Measurements from ENCODE around the gene BANK1. TPM values are rescaled to one million over a fixed set of nuclear protein-coding genes. Genes with fewer than 3 reads are reported as not detected.

BANK1 gene
- total and polyA plus RNA-seq, 2 donors (not counting 1 experiment from before 2014, with no cell fraction given), result 353 to 354 TPM

DNA sequence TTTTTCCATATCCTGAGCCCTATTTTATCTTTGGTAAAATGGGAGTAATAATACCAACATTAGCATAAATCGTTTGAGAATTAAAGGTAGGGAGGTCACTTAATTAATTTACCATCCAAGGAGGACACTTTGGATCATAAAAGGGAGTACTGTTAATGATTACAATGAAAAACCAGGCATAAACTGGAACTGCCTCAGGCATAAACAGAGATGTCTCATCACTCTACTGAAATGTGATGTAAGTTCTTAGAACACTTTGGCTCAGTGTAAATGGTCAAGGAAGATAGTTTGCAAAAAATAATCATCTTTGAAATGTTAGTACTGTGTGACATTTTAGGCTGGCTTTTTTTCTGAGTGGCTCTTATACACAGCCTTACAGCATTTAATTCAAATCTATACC lies 286.1 kb downstream of the BANK1 start:
- intact Hi-C loops (cut with micrococcal nuclease), result no loop called here
- TF ChIP-seq EZH2 (IDR thresholded peaks at IDR 0.05; ENCODE audit: borderline replicate concordance, insufficient read depth, low read depth, low read length, poor library complexity, severe bottlenecking), result no peak
- TF ChIP-seq, protein P1, sequence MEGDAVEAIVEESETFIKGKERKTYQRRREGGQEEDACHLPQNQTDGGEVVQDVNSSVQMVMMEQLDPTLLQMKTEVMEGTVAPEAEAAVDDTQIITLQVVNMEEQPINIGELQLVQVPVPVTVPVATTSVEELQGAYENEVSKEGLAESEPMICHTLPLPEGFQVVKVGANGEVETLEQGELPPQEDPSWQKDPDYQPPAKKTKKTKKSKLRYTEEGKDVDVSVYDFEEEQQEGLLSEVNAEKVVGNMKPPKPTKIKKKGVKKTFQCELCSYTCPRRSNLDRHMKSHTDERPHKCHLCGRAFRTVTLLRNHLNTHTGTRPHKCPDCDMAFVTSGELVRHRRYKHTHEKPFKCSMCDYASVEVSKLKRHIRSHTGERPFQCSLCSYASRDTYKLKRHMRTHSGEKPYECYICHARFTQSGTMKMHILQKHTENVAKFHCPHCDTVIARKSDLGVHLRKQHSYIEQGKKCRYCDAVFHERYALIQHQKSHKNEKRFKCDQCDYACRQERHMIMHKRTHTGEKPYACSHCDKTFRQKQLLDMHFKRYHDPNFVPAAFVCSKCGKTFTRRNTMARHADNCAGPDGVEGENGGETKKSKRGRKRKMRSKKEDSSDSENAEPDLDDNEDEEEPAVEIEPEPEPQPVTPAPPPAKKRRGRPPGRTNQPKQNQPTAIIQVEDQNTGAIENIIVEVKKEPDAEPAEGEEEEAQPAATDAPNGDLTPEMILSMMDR (IDR thresholded peaks at IDR 0.05), result no peak
- H3K79me2 ChIP-seq (ENCODE audit: control insufficient read depth, insufficient read depth, low read length), result no peaks in the 10 kb centered on the region
- H3K36me3 ChIP-seq (replicated peaks in 1 of 2; ENCODE audit: control extremely low read depth in 1 of 2, control insufficient read depth in 1 of 2, extremely low read depth in 1 of 2, insufficient read depth in 2 of 2, low read length in 1 of 2), result peaks cover 15 to 51% of the 10 kb centered on the region in 2 experiments
- peaks cover 3% of the 10 kb centered on the region for H3K9me3 Mint-ChIP-seq (ENCODE audit: insufficient read depth)
- ChIA-PET POLR2A (no interaction called here), CTCF (no interaction called here)
- no peaks in the 10 kb centered on the region for H3K4me1 ChIP-seq (ENCODE audit: control insufficient read depth in 2 of 2, insufficient read depth in 2 of 2, low read length in 2 of 2)
- no peak overlapping the region for H3K9ac ChIP-seq (ENCODE audit: low read length)
- no peak overlapping the region for H2AFZ ChIP-seq (ENCODE audit: insufficient read depth, low read depth, low read length, poor library complexity, severe bottlenecking)
- peaks cover 1% of the 10 kb centered on the region for H3K4me1 Mint-ChIP-seq
- DNase-seq (no peak), ATAC-seq (ENCODE audit: low read depth) (no peak)
- H3K27ac ChIP-seq (ENCODE audit: low read length in 2 of 2), result no peak overlapping the region
- H3K4me2 ChIP-seq (replicated peaks; ENCODE audit: low read depth, low read length, poor library complexity, severe bottlenecking), result no peak overlapping the region
- no peaks in the 10 kb centered on the region for H3K27me3 Mint-ChIP-seq
- H4K20me1 ChIP-seq (ENCODE audit: control insufficient read depth, insufficient read depth, low read length, poor library complexity, severe bottlenecking), result peaks cover 5% of the 10 kb centered on the region
- H3K27ac Mint-ChIP-seq, result peak overlapping the region; percentile 18
- H3K4me3 ChIP-seq (ENCODE audit: control extremely low read depth in 1 of 5, extremely low read depth in 1 of 5, insufficient read depth in 1 of 5, low read depth in 2 of 5, low read length in 4 of 5), result no peak overlapping the region
- H3K9me3 ChIP-seq (ENCODE audit: control extremely low read depth in 1 of 3, control insufficient read depth in 2 of 3, insufficient read depth in 1 of 3, low read length in 2 of 3), result peaks cover 0 to 1% (median 0%) of the 10 kb centered on the region in 3 donors
- WGBS (ENCODE audit: insufficient coverage), result no CpG with 5 or more reads among the region's 1 CpG
- H3K4me3 Mint-ChIP-seq, result no peak overlapping the region
- no peaks in the 10 kb centered on the region for H3K27me3 ChIP-seq (replicated peaks in 1 of 4; ENCODE audit: control extremely low read depth in 1 of 4, control insufficient read depth in 3 of 4, insufficient read depth in 4 of 4, low read length in 3 of 4)

DNA sequence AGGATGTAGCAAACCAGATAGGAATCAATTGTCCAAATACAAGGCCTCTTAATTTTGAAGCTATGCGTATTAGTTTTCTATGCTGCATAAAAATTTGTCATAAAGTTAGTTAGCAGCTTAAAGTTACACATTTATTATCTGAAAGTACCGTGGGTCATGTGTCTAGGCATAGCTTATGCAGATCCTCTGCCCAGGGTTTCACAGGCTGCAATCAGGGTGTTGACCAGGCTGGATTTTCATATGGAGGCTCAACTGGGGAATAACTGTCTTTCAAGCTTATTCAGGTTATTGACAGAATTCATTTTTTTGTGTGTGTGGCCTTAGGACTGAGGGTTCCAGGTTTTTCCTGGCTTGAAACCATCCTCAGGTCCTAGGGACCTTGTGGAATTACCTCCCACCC lies 289.7 kb downstream of the BANK1 start:
- peaks cover 5 to 17% of the 10 kb centered on the region in 2 experiments for H3K36me3 ChIP-seq (replicated peaks in 1 of 2; ENCODE audit: control extremely low read depth in 1 of 2, control insufficient read depth in 1 of 2, extremely low read depth in 1 of 2, insufficient read depth in 2 of 2, low read length in 1 of 2)
- ChIA-PET POLR2A (no interaction called here), CTCF (no interaction called here)
- no peak overlapping the region for H3K4me3 Mint-ChIP-seq
- H3K4me2 ChIP-seq (replicated peaks; ENCODE audit: low read depth, low read length, poor library complexity, severe bottlenecking), result no peak overlapping the region
- H3K79me2 ChIP-seq (ENCODE audit: control insufficient read depth, insufficient read depth, low read length), result no peaks in the 10 kb centered on the region
- ATAC-seq (ENCODE audit: low read depth) (no peak), DNase-seq (no peak)
- peaks cover 0 to 1% (median 0%) of the 10 kb centered on the region in 3 donors for H3K9me3 ChIP-seq (ENCODE audit: control extremely low read depth in 1 of 3, control insufficient read depth in 2 of 3, insufficient read depth in 1 of 3, low read length in 2 of 3)
- no peak for TF ChIP-seq EZH2 (IDR thresholded peaks at IDR 0.05; ENCODE audit: borderline replicate concordance, insufficient read depth, low read depth, low read length, poor library complexity, severe bottlenecking)
- TF ChIP-seq, protein P1 (IDR thresholded peaks at IDR 0.05), result no peak
- no peaks in the 10 kb centered on the region for H3K27me3 ChIP-seq (replicated peaks in 1 of 4; ENCODE audit: control extremely low read depth in 1 of 4, control insufficient read depth in 3 of 4, insufficient read depth in 4 of 4, low read length in 3 of 4)
- peaks cover 6% of the 10 kb centered on the region for H3K9me3 Mint-ChIP-seq (ENCODE audit: insufficient read depth)
- H4K20me1 ChIP-seq (ENCODE audit: control insufficient read depth, insufficient read depth, low read length, poor library complexity, severe bottlenecking), result no peaks in the 10 kb centered on the region
- WGBS (ENCODE audit: insufficient coverage), result 89% methylated on average over 1 of the region's 2 CpGs
- H3K27me3 Mint-ChIP-seq, result no peaks in the 10 kb centered on the region
- H3K4me1 Mint-ChIP-seq, result peaks cover 3% of the 10 kb centered on the region
- H3K4me1 ChIP-seq (ENCODE audit: control insufficient read depth in 2 of 2, insufficient read depth in 2 of 2, low read length in 2 of 2), result no peaks in the 10 kb centered on the region
- peak overlapping the region; percentile 16 for H3K27ac Mint-ChIP-seq
- H3K27ac ChIP-seq (ENCODE audit: low read length in 2 of 2), result peak overlapping the region in 1 of 2 donors; percentile 24
- intact Hi-C loops (cut with micrococcal nuclease), result no loop called here
- no peak overlapping the region for H3K9ac ChIP-seq (ENCODE audit: low read length)
- no peak overlapping the region for H3K4me3 ChIP-seq (ENCODE audit: control extremely low read depth in 1 of 5, extremely low read depth in 1 of 5, insufficient read depth in 1 of 5, low read depth in 2 of 5, low read length in 4 of 5)
- no peak overlapping the region for H2AFZ ChIP-seq (ENCODE audit: insufficient read depth, low read depth, low read length, poor library complexity, severe bottlenecking)

Data from B cell (primary cell).